ENCODE data around the gene BCL10. TPM values are rescaled to one million over a fixed set of nuclear protein-coding genes. Genes with fewer than 3 reads are reported as not detected.

BCL10 gene
- total RNA-seq, 2 donors from 2014 or later, result 17.3 to 18.4 TPM

DNA sequence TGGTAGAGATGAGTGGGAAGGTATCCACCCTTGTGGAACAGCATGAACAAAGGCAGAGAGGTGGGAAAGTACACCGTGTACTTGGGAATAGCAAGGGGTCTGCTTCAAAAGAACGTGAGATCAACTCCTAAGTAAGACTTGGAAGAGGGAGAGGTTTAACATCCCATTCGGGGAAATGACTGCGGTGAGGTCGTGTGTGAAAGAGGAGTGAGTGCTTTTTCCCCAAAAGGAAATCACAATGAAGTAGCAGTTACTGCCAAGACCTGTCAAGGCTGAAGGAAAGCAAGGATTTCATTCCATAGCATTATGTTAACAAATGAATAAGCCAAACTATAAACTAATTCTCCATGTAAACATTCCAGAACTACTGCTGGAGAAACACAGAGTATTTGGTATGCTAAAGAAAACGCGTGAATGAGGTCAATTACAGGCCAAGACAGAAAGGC, 55.7 kb downstream of the BCL10 start:
- Histone ChIP-seq H3K27me3 (replicated peaks; ENCODE audit: insufficient read depth) (no peaks in the 10 kb centered on the region), H3K4me1 (replicated peaks) (no peaks in the 10 kb centered on the region), H3K9me3 (no peaks in the 10 kb centered on the region), H3K36me3 (no peaks in the 10 kb centered on the region), H3K27ac (no peak overlapping the region), H3K4me3 (no peak overlapping the region)
- DNase-seq (ENCODE audit: low spot score), result no peak
- 11% methylated on average over 7 of the region's 7 CpGs for WGBS
- intact Hi-C loops (cut with DNase I), result no loop called here
- no peak for TF ChIP-seq POLR2AphosphoS5 (IDR thresholded peaks at IDR 0.05)
- TF ChIP-seq POLR2A (IDR thresholded peaks at IDR 0.05), result no peak
- no peak for TF ChIP-seq CTCF (IDR thresholded peaks at IDR 0.05)

DNA sequence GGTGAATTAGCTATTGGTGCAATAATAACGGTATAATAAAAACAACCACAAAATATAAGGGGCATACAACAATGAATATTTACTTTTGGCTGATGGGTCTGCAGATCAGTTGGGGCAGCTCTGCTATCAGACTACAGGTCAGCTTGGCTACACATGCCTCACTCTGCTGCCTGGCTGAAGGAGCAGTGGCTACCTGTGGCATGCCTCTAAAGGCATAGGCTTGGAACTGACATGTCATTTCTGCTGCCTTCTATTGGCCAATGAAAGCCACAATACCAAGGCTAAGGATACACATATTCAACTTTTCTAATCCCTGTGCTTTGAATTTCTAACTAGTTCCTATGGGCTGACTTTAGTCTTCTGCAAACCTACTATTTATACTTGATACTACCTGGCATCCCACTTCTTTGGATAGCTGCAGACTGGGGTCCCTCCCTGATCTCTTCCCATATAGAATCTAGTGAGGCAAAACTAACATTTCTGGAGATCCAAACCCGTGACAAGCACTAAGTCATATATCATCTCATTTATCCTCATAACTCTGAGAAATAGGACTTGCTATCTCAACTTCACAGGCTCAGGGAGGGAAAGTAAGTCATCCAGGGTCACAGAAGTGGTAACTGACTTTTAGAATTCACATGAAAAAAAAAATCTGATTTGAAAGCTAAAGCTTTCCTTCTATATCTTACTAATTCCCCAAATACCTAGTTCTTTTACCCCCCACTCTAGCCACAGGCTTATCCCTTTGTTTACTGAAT, 56.4 kb downstream of the BCL10 start:
- no peak for DNase-seq (ENCODE audit: low spot score)
- Histone ChIP-seq H3K4me3 (no peak overlapping the region), H3K36me3 (no peaks in the 10 kb centered on the region), H3K4me1 (replicated peaks) (no peaks in the 10 kb centered on the region), H3K27me3 (replicated peaks; ENCODE audit: insufficient read depth) (no peaks in the 10 kb centered on the region), H3K9me3 (no peaks in the 10 kb centered on the region), H3K27ac (no peak overlapping the region)
- 92% methylated on average over 2 of the region's 2 CpGs for WGBS
- intact Hi-C loops (cut with DNase I), result no loop called here
- no peak for TF ChIP-seq CTCF (IDR thresholded peaks at IDR 0.05)
- no peak for TF ChIP-seq POLR2A (IDR thresholded peaks at IDR 0.05)
- TF ChIP-seq POLR2AphosphoS5 (IDR thresholded peaks at IDR 0.05), result no peak

- H3K9me3 ChIP-seq, result no peaks in the 10 kb centered on the region
- no peak for DNase-seq (ENCODE audit: low spot score)
- TF ChIP-seq POLR2AphosphoS5 (IDR thresholded peaks at IDR 0.05), result no peak
- TF ChIP-seq CTCF (IDR thresholded peaks at IDR 0.05), result no peak
- no peak overlapping the region for H3K4me3 ChIP-seq
- H3K4me1 ChIP-seq (replicated peaks), result no peaks in the 10 kb centered on the region
- no peak overlapping the region for H3K27ac ChIP-seq
- no peaks in the 10 kb centered on the region for H3K27me3 ChIP-seq (replicated peaks; ENCODE audit: insufficient read depth)
- H3K36me3 ChIP-seq, result no peaks in the 10 kb centered on the region
- intact Hi-C loops (cut with DNase I), result no loop called here
Measured at GRCh38 chr1:85216697-85217096, 59.7 kb downstream of the BCL10 start.

Small RNA genes lying within 50 kb of the gene (small RNA-seq; reads per million reads assigned to genes)
- gene RF00019, result 0 reads per million in 2 donors

Other genes starting within 250 kb of the BCL10 start
- 1 to 10 TPM in 1 of 2 donors, under 1 TPM in 1; 0.23 to 1.6 TPM for gene MCOLN3, start 228.1 kb downstream of the BCL10 start, total RNA-seq
- 1 to 10 TPM; 6.6 to 8.4 TPM for gene SYDE2, start 75.6 kb downstream of the BCL10 start, total RNA-seq
- 10 to 100 TPM; 12.7 to 30.5 TPM for gene C1orf52, start 17.0 kb downstream of the BCL10 start, total RNA-seq
- 10 to 100 TPM; 61.6 to 70.7 TPM for gene DDAH1, start 188.5 kb upstream of the BCL10 start, total RNA-seq

All from prostate gland (tissue), 2 donors.